Hepatocyte (in vitro differentiated cells): ENCODE results near the gene RUFY2. TPM values are rescaled to one million over a fixed set of nuclear protein-coding genes. Genes with fewer than 3 reads are reported as not detected.

Experiments used
- DNase-seq: peaks from one replicate; pipeline ENCODE4 v3.0.0-alpha.2; 2016; ENCODE audit warnings: low spot score
- H2AFZ ChIP-seq: fragments of 200-600 bp; sonication (generic); 2 replicates; pipeline ENCODE4 v1.6.0; 2016; ENCODE audit warnings: antibody characterized with exemption, mild to moderate bottlenecking
- H3K27ac ChIP-seq: fragments of 200-600 bp; sonication (generic); 2 replicates; pipeline ENCODE4 v1.5.1; 2016; ENCODE audit warnings: mild to moderate bottlenecking
- H3K27me3 ChIP-seq: fragments of 200-600 bp; sonication (generic); 2 replicates; pipeline ENCODE4 v1.6.1; 2016
- H3K36me3 ChIP-seq: fragments of 200-600 bp; sonication (generic); replicated peaks from 2 replicates; pipeline ENCODE4 v1.5.1; 2016; ENCODE audit warnings: low read depth; ENCODE audit not compliant: insufficient read depth
- H3K4me1 ChIP-seq: fragments of 200-600 bp; sonication (generic); 2 replicates; pipeline ENCODE4 v1.5.1; 2016; ENCODE audit warnings: mild to moderate bottlenecking, moderate library complexity; ENCODE audit not compliant: insufficient read depth
- H3K4me2 ChIP-seq: fragments of 200-600 bp; sonication (generic); 2 replicates; pipeline ENCODE4 v1.6.0; 2016
- H3K4me3 ChIP-seq: fragments of 200-600 bp; sonication (generic); 2 replicates; pipeline ENCODE4 v1.5.1; 2016; ENCODE audit warnings: mild to moderate bottlenecking
- H3K79me2 ChIP-seq: fragments of 200-600 bp; sonication (generic); 2 replicates; pipeline ENCODE4 v1.6.0; 2017; ENCODE audit warnings: mild to moderate bottlenecking
- H3K9me2 ChIP-seq: fragments of 200-600 bp; sonication (generic); replicated peaks from 2 replicates; pipeline ENCODE4 v1.6.0; 2017; ENCODE audit warnings: mild to moderate bottlenecking; ENCODE audit not compliant: insufficient read depth
- H3K9me3 ChIP-seq: fragments of 200-600 bp; sonication (generic); 2 replicates; pipeline ENCODE4 v1.5.1; 2016; ENCODE audit warnings: low read depth, mild to moderate bottlenecking
- H4K20me1 ChIP-seq: fragments of 200-600 bp; sonication (generic); 2 replicates; pipeline ENCODE4 v1.6.0; 2016; ENCODE audit warnings: mild to moderate bottlenecking; ENCODE audit not compliant: insufficient read depth, poor library complexity, severe bottlenecking
- CTCF ChIP-seq: fragments of 200-600 bp; sonication (generic); IDR thresholded peaks from 2 replicates; pipeline ENCODE4 v1.5.1; 2016; ENCODE audit warnings: antibody characterized with exemption, mild to moderate bottlenecking; ENCODE audit not compliant: poor library complexity
- EZH2 ChIP-seq: fragments of 200-600 bp; sonication (generic); IDR thresholded peaks from 2 replicates; pipeline ENCODE4 v1.6.1; 2016; ENCODE audit warnings: antibody characterized with exemption, mild to moderate bottlenecking, borderline replicate concordance
- EZH2phosphoT487 ChIP-seq: fragments of 200-600 bp; sonication (generic); IDR thresholded peaks from one replicate; pipeline ENCODE4 v1.6.1; 2018; ENCODE audit warnings: antibody characterized with exemption, mild to moderate bottlenecking, low read depth, moderate library complexity; ENCODE audit not compliant: unreplicated experiment, severe bottlenecking
- WGBS: methylation state at CpG from one replicate; pipeline ENCODE4 v1.1.6; 2016; ENCODE audit warnings: low lambda C conversion rate; ENCODE audit errors: missing lambda C conversion rate; 5-methylcytosine and 5-hydroxymethylcytosine counted together
- polyA plus RNA-seq: library from polyadenylated mRNA; unstranded; fragments of >200 nt; fragmentation: Nextera tagmentation; extraction: Ambion mirVana; gene quantifications from 2 replicates; pipeline ENCODE4 v1.2.1, GENCODE V29; 2016
- total RNA-seq: library from RNA; depleted of rRNA; stranded (reverse); fragments of >200 nt; gene quantifications from 2 replicates; pipeline ENCODE4 v1.2.3, GENCODE V29; 2014

RUFY2 gene
- total and polyA plus RNA-seq, 2 experiments from 2014 or later: 11.5 to 19.0 TPM

- no peaks in the 10 kb centered on the region for H3K36me3 ChIP-seq
- H3K4me3 ChIP-seq: peak overlapping the region; percentile 84
- no peak overlapping the region for H3K27ac ChIP-seq
- no peak for DNase-seq
- peak overlapping the region; percentile 84 for H3K4me2 ChIP-seq
- no peaks in the 10 kb centered on the region for H3K9me3 ChIP-seq
- H3K27me3 ChIP-seq: no peaks in the 10 kb centered on the region
- H3K4me1 ChIP-seq: peaks cover 33% of the 10 kb centered on the region
- peaks cover 82% of the 10 kb centered on the region for H3K79me2 ChIP-seq
- TF ChIP-seq EZH2phosphoT487 (no peak), CTCF (no peak), EZH2 (no peak)
- H3K9me2 ChIP-seq: no peaks in the 10 kb centered on the region
- no peak overlapping the region for H2AFZ ChIP-seq
- WGBS: 8% methylated on average over 8 of the region's 8 CpGs
- peaks cover 70% of the 10 kb centered on the region for H4K20me1 ChIP-seq
Observed at GRCh38 chr10:68334672-68335467, 72.2 kb downstream of the RUFY2 start.

- WGBS: under 1% methylated on average over 10 of the region's 10 CpGs
- Histone ChIP-seq H3K79me2 (peaks cover 70% of the 10 kb centered on the region), H2AFZ (no peak overlapping the region)
Observed at GRCh38 chr10:68333440-68334431, 73.3 kb downstream of the RUFY2 start.

GRCh38 chr10:68333058-68333395 lies 74.0 kb downstream of the RUFY2 start:
- Histone ChIP-seq H4K20me1 (peaks cover 52% of the 10 kb centered on the region), H3K4me2 (peak overlapping the region; percentile 84), H3K27me3 (no peaks in the 10 kb centered on the region), H3K79me2 (peaks cover 63% of the 10 kb centered on the region), H3K9me2 (no peaks in the 10 kb centered on the region), H3K4me3 (peak overlapping the region; percentile 84), H3K27ac (peak overlapping the region; percentile 100), H3K36me3 (no peaks in the 10 kb centered on the region), H2AFZ (peak overlapping the region; percentile 37), H3K4me1 (peaks cover 41% of the 10 kb centered on the region), H3K9me3 (no peaks in the 10 kb centered on the region)
- no peak for TF ChIP-seq EZH2
- TF ChIP-seq EZH2phosphoT487: no peak
- no peak for TF ChIP-seq CTCF
- no peak for DNase-seq
- WGBS: under 1% methylated on average over 10 of the region's 10 CpGs

More at GRCh38 chr10:68333440-68334431, 73.3 kb downstream of the RUFY2 start:
- H4K20me1 ChIP-seq: peaks cover 59% of the 10 kb centered on the region
- H3K9me2 ChIP-seq: no peaks in the 10 kb centered on the region
- no peak for TF ChIP-seq EZH2
- TF ChIP-seq EZH2phosphoT487: no peak
- no peak for TF ChIP-seq CTCF
- no peaks in the 10 kb centered on the region for H3K27me3 ChIP-seq
- H3K4me1 ChIP-seq: peaks cover 36% of the 10 kb centered on the region
- DNase-seq: no peak
- H3K4me3 ChIP-seq: peak overlapping the region; percentile 84
- peak overlapping the region; percentile 100 for H3K27ac ChIP-seq
- no peaks in the 10 kb centered on the region for H3K9me3 ChIP-seq
- H3K36me3 ChIP-seq: no peaks in the 10 kb centered on the region
- peak overlapping the region; percentile 84 for H3K4me2 ChIP-seq
